T1000 (cell line): ENCODE results near the gene DYNC1LI1.

Source experiments
- DNase-seq: peaks from one replicate; lab custom pipeline; 2025; ENCODE audit warnings: mixed read lengths; lab: John Stamatoyannopoulos, UW

The DYNC1LI1 gene

DNA sequence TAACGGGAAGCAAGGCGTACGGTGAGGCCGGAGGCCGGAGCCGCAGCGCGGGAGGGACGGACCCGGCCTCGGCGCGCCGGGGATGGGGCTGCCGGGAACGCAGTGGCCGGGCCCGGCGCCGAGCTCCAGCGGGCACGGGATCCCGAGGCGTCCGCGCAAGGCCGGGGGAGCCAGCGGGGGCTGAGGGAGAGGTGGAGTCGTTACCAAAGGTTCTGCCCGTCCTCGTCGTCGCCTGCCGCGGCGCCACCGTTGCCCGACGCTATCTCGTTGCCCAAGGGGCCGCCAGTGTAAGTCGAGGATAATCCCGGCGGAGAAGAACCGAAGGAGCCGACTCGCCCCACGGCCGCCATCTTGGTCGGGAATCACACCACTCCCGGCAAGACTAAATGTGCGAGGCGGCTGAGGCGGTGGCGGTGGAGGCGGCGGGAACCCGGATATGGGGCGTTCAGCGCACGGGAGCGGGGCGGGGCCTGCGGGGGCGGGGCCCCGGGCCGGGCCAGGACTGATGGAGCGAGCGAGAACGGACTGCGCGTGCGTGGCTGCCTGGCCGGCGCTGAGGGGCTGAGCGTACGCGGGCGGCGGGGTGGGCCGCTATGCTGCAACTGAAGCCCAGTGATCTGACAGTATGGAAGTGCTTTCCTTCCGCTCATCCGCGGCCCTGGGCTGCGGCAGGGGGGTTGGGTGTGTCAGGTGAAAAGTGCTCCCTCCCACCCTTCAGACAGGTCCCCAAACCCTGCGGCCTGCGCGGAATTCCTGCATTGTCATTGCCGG lies at the start of gene DYNC1LI1:
TSS of gene DYNC1LI1 (minus strand) at position 438 of the 771 bp plus-strand sequence. CDS start at position 350, 88 bp downstream.
- peak; percentile 95 for DNase-seq

DNA sequence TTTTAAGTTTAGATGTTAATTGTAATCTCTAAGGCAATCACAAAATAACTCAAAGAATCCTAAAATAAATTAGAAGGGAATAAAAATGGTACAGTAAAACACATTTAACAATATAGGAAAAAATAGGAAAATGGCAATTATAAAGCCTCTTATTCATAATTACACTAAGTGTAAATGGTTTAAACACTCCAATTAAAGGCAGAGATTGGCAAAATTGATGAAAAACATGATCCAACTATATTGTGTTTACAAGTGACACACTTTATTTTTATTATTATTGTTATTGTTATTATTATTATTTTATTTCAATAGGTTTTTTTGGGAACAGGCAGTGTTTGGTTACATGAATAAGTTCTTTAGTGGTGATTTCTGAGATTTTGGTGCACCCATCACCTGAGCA lies 48.7 kb upstream of the DYNC1LI1 start:
- DNase-seq: no peak

DNA sequence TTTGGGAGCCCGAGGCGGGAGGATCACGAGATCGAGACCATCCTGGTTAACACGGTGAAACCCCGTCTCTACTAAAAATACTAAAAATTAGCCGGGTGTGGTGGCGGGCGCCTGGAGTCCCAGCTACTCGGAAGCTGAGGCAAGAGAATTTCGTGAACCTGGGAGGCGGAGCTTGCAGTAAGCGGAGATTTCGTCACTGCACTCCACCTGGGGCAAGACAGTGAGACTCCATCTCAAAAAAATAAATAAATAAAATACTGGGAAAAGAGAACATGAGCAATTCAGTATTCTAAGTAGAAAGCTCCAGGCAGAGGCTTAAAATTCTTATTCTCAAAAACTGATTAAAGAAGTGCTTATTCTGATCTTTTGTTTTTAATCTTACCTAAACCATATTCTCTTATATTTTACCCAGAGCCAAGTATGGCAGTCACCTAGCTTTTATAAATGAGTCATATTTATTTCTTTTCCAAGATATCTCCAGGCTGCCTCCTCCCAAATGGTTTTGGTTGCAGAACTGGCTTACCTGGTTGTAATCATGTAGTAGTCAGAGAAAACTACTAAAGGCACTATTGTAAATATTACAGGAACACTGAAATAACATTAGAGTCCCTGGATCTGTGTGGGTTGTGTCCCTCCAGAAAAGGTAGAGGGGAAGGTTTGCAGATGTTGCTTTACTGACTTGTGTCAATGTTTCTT lies 45.8 kb upstream of the DYNC1LI1 start:
- DNase-seq: no peak

DNA sequence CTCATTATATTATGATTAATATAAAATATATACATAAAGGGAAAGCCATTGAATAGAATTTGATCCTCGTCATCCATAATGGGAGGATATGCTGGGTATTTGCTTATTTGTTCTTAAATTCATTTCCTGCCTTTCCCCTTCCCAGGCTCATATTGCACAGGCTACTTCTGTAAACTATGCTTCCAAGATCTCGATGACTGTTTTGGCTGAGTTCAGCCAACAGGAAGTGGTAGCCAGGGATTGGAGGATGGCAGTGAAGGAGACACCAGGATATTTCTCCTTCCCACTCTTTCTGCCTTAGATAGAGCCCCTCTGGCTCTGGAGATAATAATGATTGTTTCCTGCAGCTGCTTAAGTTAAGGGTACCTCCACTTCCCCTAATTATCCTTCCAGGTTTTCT lies 44.3 kb upstream of the DYNC1LI1 start:
- DNase-seq: no peak

DNA sequence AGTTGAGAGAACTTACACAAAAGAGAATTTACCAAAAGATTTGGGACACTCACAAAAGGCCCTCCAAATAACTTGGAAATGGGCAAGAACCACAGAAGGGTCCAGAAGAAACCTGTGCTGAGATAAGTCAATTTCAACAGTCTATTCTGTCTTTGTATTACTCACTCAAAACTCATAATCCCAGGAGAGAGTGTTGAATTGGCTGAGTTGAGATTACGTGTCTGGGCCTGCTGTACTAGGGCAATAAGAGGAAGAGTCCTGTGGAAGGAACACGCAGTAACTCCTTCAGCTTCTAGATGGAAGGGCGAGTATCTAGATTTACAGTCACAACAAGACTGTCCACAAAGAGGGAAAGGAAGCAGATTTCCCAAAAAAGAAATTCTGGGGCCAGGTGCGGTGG lies 42.5 kb upstream of the DYNC1LI1 start:
- no peak for DNase-seq

DNA sequence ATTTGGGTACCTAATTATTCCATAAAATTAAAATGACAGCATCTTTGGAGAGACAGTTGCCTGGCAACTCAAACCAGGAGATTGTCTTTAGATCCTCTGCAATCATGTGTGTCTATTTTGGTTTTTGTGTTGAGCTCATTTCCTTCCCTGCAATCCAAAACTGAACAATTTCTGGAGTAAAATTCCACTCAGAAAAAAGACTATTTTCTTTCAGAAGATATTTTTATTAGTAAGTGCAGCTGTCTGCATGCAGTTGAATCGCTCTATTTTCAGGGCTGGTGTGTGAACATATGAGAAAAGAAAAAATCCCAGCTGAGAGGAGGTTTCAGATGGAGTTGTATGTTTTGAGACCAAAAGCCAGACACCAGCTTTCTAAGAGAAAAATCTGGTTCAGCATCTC lies 41.9 kb upstream of the DYNC1LI1 start:
- no peak for DNase-seq

DNA sequence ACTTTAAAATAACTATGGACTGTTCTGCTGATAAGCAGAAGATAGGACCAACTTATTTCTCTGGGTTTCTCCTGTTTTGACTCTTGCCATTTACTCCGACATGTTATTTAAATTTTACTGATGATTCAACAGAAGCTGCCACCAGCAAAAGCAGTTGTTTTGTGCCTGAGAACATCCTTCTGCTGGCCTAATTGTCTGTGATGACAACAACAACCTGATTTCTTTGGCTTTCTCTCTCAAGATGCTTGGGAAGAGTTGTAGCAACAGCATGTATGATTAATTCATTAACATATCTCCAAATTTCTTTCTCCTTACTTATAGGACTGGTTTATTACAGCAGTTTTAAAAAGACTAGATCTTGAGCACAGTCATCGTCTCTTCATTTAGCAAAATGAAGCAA lies 36.9 kb upstream of the DYNC1LI1 start:
- no peak for DNase-seq

DNA sequence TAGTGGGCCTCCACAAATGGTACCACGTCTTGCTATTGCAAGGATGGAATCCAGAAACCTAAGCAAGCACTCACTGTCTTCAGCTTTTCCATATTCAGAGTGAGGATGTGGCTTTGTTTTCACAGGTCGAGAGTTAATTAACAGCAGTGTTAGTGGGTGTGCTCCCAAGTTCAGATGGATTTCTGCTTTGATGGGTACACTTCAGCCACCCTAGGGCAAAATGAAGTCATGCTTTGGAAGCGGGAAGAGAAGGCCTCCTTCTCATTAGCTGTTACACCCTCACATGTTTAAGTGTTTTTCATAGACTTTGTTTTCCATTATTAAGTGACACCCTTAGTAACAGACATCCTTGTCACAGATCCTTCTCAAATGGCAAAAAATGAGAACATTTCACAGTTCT lies 36.3 kb upstream of the DYNC1LI1 start:
- DNase-seq: no peak

DNA sequence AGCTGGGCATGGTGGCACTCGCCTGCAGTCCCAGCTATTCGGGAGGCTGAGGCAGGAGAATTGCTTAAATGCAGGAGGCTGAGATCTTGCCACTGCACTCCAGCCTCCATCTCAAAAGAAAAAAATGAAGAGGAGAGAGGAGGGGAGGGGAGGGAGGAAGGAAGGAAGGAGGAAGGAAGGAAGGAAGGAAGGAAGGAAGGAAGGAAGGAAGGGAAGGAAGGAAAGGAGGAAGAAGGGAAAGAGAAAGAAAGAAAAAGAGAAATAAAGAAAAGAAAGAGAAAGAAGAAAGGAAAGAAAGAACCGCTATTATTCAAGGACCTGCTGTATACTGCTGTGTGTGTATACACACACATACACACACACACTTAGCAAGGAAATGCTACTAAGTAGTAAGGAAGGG lies 35.6 kb upstream of the DYNC1LI1 start:
- DNase-seq: no peak

DNA sequence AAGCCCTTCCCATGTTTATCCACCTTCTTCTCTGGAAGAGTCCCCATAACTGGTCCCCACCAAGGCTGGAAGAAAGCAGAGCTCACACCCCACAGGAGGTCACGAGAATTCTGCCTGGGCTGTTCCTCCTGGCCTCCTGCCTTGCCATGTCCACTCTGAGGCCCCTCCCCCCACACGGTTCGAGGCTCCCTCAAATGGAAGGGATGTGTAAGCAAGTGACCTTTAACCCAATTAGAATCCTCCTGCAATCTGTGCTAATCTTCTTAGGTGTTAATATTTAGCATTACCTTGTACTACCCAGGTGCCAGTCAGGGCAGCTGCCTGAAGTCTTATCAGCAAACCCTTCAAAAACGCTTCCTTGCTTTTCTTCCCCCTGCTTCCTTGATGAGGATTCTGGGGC lies 32.4 kb upstream of the DYNC1LI1 start:
- no peak for DNase-seq

DNA sequence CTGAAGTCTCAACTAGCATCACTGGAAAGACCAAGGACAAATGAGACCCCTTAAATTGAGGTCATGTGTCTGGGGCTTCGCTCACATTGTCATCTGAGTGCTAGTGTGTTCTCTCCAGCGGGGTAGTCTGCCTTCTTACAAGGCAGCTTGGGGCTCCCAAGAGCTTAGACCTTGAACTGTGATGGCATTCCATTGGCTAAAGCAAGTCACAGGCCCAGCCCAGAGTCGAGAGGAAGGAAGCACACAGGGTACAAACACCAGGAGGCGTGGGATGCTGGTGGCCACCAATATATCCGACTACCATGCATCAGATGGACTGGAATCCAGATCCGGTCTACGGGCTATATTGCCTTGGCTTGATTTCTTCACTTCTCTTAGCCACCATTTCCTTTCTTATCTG lies 31.5 kb upstream of the DYNC1LI1 start:
- no peak for DNase-seq

DNA sequence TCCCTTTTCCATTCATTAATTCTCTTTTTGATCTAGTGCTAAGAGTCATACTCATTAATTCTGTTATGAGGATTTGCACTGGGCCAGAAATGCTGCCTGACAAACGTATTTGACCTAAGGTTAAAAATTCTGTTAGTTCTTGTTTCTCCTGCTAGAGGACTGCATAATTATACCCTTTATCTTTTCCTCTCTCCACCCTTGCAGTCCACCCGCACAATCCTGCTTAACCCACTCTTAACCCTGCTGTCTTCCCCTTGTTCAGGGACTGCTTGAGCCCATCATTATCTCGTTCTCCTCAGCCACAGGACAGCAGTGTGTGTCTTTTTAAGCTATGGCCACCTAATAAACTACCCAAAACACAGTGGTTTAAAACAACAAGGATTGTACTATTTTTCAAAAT lies 31.1 kb upstream of the DYNC1LI1 start:
- DNase-seq: no peak

DNA sequence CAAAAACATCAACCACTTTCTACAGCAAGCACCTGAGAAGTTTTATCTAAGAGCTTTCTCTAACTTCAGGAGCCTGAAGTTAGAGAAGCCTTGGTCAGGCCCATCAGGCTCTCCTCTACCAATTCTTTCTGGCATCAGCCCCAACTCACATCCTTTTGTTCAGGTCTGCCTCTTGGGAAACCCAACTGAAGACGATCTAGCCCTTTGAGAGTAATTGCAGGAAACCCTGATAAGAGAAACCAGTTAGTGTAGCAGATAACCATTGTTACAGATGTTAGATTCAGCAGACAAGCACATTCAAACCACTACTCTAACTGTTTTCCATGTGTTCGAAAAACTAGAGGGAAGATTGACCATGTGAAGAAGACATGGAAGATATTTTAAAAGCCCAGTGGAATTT lies 27.0 kb upstream of the DYNC1LI1 start:
- DNase-seq: no peak

DNA sequence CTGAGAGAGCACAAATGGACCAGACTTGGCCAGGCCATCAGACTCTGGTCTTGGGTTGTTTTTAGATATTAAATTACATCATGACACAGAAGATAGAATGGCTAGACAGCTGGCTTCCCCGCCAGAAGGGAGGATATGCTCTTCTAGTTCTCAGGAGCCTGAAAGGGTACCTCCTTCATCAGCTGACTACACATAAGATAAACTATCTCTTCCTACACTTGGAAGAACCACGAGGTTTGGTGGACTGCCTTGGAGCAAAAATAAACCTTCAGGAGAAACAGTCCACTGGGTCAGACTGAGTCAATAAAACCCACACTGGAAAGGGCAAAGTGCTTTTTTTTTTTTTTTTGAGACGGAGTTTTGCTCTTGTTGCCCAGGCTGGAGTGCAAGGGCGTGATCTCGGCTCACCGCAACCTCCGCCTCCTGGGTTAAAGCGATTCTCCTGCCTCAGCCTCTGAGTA lies 26.3 kb upstream of the DYNC1LI1 start:
- no peak for DNase-seq

DNA sequence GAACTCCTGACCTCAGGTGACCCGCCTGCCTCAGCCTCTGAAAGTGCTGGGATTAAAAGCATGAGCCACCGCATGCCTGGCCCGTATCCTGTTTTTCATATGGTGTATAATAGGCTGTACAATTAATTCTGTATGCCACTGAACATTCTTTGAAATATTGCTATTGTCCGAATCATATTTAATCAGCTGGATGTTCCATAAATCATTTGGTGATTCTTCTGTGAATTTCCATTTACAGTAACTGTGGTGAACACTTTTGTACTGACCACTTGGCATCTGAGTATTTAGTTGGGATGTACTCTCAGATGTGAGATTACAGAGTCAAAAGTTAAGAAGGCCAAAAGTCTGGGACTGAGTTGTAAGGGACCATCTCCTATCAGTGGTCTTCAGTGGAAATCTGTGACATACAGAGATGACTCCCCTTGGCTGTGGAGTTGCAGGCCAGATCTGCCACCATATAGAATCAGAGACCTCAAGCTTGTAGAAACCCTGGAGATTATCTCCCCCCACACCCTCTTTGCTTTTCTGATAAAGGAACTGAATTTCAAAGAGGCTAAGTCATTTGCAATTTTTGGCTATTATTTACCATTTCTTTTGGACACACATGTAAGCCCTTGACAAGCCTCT lies 25.7 kb upstream of the DYNC1LI1 start:
- DNase-seq: no peak

DNA sequence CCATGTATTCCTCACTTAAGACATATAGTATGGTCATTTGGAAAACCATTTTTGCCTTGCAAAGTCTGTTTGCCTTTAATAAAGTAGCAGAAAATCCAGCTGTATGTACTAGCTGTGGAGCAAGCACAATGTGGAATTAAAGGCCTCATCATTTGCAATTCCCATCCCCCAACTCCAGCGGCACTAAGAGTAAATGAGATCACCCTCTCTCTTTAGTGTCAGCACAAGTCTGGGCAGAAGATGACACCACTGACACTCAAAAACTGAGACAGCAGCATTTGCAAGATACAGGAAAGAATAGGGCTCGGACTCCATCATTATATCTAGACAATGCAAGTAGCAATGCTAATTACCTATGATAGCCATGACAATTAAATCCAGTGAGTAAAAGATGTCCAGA lies 24.7 kb upstream of the DYNC1LI1 start:
- DNase-seq: no peak

DNA sequence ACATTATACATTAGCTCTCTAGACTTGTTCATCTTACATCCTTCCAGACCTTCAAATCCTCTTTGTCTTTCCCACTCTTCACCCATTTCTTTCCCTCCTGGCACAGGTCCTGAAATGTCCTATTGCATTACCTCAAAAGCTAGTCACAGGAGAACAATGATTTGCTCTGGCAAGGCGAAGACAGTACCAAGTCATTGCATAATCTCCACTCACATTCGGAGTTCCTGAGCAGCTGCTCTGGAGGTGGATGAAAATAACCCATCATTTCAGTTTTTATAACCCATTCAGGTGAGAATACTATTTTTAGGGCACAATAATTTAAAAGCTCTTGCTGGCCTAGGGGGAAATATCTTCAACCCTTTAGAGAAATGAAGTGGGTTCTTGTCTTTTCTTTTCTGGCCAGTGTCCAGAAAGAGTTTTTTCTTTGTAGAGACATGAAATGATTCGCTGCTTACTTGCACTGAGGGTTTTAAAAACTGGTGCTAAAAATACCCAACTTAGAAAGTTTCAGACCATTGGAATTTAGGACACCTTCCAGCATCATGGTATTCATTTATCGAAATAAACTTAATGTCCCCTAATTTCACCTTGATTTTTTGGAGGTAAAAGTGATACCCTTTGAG lies 23.4 kb upstream of the DYNC1LI1 start:
- no peak for DNase-seq

DNA sequence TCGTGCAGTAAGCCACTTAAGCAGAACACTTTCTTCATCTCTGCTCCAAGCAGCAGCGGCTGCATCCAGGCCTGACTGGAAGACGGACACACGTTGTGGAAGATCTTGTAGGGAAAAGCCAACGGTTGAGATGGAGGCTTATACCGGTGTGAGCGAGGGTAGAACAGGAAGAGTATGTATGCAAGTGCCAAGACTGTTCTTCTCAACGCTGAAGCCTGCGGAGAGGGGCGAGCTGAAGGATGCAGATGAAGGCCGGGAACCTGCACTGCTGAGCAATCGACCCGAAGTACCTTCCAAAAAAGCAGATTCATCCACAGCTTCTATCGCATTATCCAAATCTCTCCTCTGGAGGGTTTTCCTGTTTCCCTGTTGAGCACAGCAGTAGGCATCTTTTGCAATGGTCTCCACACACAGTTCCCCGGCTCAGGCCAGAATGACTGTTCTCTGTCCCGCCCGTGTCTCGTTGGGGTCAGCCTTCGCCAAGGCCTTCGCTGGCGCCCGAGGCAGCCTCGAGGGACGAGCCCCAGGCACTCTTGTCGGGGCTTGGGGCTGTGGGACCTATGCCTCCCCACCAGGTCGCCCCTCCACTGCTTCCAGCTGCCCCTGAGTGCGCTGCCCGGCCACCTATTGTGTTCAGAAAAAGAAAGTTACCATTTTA lies 22.2 kb upstream of the DYNC1LI1 start:
- no peak for DNase-seq

DNA sequence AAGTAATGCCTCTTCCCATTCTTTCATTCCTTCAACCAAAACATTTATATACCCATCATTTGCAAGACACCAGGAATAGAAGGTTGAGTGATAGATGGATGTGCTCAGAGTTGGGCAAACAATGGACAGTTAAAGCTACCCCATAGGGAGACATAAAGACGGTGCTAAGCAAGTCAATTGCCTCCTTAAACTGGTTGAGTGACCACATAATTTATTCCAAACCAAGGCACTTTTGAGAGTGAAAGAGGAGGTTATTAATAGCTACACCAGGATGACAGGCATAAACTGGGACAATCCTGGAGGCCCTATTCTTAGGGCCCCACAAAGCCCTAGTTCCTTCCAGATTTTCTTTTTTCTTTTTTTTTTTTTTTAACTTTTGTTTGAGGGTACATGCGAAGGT lies 21.4 kb upstream of the DYNC1LI1 start:
- no peak for DNase-seq

DNA sequence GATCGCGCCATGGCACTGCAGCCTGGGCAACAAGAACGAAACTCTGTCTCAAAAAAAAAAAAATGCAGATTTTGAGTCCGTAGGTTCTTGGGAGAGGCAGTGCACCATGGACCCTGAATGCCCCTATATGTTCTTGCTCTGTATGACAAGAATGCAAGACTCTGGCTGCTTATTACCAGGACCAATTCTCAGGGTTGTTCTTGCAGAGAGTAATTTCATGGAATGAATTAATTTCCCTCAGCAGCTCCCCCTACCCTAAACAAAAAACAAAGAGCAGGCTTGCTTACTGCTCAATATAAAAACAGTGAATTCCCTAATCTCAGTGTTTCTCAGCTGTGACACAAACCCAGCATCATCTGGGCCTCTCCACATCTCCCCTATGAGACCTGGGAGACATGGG lies 20.5 kb upstream of the DYNC1LI1 start:
- DNase-seq: no peak

DNA sequence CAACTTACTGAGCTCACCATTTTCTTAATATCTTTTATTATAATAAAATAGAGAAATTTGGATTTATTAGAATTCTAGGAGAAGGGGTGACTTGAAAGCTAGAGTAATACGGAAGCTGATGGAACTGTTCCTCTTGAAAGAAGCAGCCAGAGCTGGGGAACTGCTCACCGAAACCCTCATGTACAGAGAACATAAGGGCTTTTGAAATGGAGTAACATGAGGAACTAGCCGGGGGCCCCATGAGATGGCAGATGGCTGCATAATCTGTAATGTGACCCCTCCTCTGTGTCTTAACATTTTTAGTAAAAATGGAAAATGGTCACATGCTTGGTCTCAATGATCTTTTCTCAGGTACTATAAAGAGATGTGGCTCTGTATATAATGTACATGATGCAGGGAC lies 15.7 kb upstream of the DYNC1LI1 start:
- DNase-seq: no peak

DNA sequence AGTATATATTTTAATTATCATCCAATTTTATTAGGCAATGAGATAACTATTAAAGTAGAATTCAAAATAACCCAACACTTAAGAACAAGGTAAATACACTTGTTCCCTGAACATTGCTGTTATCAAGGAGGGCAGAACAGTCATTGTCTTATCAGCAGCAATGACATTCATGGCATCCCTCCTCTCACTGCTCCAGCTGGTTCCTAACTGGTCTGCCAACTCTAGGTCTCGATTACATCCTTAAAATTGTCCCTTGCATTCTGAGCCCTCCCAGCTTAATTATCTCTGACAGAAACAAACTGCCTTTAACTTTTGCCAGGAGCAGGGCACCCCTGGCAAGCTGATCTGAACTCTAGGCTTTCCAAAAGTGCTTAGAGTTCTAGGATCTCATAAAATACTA lies 14.0 kb upstream of the DYNC1LI1 start:
- no peak for DNase-seq
